NCI-H187 treated with DMSO at 0.1 percent for 48 hours (cell line): Measurements from ENCODE around the gene TH.
"Not testable (repeated sequence)": the region's sequence is repeated elsewhere in the genome, so short reads cannot be mapped to it uniquely, and the experiment has no call there.

Source experiments
- DNase-seq: peaks from one replicate; lab custom pipeline; 2025; lab: John Stamatoyannopoulos, UW

TH gene

DNA sequence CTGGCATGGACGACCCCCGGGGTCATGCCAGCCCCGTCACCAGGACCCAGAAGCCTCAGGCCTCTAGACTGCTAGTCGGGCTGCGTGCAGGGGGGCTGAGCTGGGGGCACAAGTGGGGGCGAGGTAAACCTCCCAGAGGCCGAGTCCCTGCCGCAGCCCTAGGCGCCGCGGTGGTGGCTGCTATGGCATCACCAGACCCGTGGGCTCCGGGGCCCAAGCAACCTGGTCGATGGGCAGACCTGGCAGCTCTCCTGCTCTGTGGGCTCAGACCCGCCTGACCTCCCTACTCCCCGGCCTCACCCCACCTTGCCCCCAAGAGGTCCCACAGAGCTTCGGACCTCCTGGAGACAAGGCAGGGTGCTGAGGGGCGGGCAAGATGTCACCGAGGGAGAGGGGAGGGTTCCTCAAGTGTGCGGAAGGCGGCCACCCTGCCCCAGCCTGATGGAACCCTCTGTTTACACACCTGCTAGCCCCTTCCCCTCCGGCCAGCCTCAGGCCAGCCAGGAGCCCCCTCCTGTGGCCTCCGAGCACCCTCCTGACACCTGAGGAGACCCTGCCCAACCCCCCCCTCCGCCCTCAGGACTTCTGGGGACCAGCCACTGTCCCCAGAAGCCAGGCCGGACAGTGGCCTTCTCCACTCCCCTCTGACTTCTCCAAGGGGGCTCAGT lies 41.8 kb downstream of the TH start:
- DNase-seq = no peak

DNA sequence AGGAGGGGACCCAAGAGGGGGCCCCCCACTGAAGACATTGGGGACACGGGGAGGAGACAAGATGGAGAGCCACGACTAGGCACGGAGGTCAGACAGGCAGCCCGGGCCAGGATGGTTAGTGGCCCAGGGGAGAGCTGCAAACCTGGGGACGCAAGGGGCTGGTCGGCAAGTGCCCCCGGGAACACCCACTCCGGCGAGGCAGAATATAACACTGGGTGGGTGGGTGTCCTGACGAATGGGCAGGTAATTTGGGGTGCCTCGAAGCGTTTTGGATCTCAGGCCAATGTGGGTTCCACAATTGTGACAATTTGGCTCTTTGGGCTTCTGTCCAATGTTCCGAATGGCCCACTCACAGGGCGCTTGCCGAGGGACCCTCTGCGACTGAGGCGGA lies 42.3 kb downstream of the TH start:
- no peak for DNase-seq

DNA sequence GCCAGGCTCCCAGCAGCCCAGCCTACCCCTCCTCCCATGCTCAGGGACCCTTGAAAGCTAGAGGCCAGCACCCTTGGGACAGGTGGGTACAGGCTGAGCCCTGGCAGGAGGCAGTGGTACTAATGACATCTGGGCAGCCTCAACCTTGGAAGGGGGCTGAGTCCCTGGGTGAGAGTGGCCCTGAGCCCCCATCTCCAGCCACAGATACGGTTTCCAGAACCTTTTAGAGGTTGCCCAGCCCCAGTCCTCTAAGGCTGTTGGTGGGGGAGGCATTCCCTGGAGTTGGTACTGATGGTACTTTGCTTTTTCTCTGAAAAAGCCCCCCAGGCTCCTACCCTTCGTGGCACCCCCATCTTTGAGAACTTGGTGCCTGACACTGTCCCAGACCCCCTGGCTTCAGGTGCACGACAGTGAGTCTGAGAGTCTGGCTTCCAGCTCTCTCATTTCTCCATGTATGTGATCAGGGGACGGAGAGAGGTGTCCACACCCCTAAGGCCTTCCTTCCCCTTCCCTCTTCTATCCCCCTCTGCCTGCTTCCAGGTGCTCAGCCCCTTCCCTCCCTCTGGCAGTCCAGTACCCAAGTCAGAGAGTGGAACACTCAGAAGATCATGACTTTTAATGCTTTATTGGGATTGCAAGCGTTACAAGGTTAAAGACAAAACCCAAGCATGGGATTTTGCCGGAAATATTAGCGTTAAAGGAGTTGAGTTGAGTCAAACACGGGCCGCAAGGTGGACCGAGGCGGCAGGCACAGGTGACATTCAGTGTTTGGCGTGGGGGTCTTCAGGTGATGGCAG lies 42.9 kb downstream of the TH start:
- no peak for DNase-seq

DNA sequence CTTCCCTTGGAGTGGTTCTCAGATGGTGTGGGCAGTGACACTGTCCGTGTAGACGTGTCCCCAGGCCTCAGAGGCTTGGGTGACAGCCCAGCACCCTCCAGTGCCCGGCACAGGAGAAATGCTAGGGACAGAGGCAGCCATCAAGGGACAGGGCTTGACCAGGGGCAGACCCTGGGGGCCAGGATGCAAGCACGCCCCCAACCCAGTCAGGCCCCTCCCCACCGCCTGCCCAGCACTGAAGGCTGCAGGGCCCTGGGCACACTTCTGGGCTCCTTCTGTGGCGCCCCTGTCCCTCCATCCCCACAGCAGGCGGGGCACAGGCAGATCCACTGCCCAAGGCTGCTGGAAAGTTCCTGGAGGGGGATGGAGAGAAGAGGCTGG lies 43.5 kb downstream of the TH start:
- no peak for DNase-seq

GRCh38 chr11:2127482-2128129 lies 44.0 kb downstream of the TH start:
- no peak for DNase-seq

GRCh38 chr11:2126520-2127085 lies 45.0 kb downstream of the TH start:
- no peak for DNase-seq

DNA sequence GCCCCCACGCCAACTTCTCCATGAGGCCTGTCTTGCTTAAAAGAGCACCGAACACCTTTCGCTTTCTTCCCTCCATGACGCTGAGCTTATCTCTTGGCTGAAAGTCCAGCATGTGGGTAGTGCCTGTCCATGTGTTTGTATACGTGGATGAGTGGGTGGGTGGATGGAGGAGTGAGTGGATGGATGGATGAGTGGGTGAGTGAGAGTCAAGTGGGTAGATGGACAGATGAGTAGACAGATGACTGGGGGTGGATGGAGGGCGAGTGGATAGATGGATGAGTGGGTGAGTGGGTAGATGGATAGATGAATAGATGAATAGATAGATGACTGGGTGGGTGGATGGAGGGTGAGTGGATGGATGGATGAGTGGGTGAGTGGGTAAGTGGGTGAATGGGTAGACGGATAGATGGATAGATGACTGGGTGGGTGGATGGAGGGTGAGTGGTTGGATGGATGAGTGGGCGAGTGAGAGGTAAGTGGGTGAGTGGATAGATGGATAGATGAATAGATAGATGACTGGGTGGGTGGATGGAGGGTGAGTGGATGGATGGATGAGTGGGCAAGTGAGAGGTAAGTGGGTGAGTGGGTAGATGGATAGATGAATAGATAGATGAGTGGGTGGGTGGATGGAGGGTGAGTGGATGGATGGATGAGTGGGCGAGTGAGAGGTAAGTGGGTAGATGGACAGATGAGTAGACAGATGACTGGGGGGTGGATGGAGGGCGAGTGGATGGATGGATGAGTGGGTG lies 46.7 kb downstream of the TH start:
- DNase-seq = not testable (repeated sequence)

DNA sequence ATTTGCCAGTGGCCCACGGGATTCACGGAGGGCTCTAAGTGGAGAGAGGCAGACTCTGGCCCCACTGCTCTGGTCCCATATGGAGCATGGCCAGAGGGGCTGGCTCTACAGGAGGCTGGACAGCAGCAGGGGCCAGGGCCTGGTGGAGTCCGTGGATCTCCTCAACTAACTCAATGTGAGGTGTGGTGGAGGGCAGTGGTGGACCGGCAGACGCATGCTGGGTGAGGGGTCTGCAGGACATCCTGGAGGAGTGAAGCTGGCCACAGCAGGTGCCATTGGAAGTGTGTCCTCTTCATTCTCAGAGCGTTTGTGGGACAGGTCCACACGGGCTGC lies 48.0 kb downstream of the TH start:
- no peak for DNase-seq

- no peak for DNase-seq
Measured at GRCh38 chr11:2122907-2123627, 48.5 kb downstream of the TH start.

GRCh38 chr11:2122222-2122906 lies 49.3 kb downstream of the TH start:
- no peak for DNase-seq

DNA sequence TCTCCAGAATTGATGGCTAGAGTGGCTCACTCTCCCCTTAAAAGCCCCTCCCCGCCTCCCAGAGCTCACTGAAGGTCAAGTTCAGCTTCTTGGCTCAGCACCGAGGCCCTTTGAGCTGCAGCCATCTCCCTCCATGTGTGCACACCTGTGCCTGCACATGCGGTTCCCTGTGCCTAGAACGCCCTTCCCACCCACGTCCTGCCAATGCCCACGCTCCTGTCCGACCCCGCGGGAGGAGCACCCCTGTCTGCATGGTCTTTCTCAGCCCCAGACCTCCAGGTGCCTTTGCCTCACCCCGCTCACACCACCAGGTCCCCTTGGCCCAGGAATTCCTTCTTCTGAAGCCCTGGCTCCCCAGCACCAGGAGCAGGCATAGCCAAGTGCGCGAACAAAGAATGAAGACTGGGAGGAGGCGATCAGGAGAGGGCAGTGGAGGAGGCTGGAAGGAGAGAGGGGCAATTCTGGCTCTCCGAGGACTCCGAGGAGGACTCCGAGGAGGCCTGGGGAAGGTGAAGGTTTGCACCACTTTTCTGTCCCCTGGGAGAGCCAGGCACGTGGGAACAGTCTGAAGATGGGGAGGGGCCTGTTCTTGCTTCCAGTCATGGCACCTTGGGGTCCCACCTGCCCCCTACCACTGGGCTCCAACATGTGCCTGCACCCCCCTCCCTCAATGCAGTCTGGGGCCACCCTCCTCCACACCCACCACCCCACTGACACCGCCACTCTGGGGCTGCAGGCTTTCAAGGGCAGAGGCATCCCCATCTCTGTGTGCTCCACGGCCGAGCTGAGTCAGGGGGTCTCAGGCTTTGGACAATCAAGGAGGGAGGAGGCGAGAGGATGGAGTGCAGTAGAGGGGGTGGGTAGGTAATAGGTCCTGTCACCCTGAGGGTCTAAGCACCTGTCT lies 50.1 kb downstream of the TH start:
- no peak for DNase-seq

- no peak for DNase-seq
Measured at GRCh38 chr11:2120359-2121100, 51.1 kb downstream of the TH start.

DNA sequence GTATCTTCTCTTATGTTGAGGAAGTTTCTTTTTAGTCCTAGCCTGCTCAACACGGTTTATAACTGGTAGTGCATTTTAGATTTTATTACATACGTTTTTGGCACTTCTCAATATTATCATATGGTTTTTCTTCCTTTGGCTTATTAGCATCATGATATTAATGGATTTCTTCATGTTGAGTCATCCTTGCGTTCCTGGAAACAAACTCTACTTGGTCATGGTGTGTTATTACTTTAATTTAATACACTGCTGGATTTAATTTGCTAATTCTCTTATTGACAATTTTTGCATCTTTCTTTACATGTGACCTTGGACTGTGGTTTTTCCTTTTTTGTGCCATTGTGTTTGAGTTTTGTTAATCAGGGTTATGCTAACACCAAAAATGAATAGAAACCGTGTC lies 52.9 kb downstream of the TH start:
- no peak for DNase-seq

GRCh38 chr11:2116680-2117079 lies 54.9 kb downstream of the TH start:
- DNase-seq = no peak

GRCh38 chr11:2115308-2115707 lies 56.3 kb downstream of the TH start:
- no peak for DNase-seq

DNA sequence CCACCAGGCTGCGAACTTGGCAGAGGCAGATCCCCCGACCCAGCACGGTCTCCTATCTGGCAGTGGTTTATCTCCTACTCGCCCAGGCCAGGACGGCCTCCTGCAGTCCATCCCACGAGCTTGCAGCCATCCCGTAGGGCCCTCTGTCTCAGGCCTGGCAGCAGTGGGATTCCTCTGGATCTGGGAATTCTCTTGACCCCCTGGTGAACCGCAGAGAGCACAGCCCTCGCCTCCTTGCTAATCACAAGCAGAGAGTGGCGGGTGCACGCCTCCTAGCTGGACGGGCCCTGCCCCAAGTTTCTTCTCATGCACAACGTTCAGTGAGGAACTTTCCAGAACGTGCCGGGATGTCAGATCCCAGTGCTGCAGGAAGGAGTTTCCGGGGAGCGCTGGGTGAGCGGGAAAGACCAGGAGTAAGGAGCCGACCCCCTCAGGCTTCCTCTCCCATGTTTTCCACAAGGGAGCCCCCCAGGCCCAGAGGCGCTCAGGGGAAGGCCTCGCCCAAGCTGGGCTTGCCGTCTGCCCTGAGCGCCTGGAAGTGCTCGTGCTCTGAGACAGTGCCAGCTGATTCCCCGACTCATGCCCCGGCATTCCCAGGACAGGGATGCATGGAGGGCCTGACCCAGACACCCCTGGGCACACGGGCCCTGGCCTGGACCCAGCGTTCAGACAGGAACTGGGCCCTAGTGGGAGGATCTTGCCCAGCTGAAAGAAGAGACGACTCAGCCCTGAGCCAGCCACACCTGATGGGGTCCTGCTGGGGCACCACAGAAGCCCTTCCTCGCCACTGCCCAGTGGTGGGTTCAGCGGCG lies 57.0 kb downstream of the TH start:
- DNase-seq = no peak
